Jurkat, Clone E6-1 (cell line): ENCODE results near the gene KIAA0753.
"Not testable (repeated sequence)": the region's sequence is repeated elsewhere in the genome, so short reads cannot be mapped to it uniquely, and the experiment has no call there.

ENCODE experiments used
- DNase-seq: peaks from one replicate; pipeline ENCODE4 v3.0.0-alpha.2; 2011; ENCODE audit warnings: low read depth, low spot score
- H3K4me3 ChIP-seq: 2 replicates; pipeline ENCODE4 v1.5.1; 2011; ENCODE audit warnings: mild to moderate bottlenecking, low read length, control low read depth, moderate library complexity

Gene KIAA0753

GRCh38 chr17:6611231-6611630 is 29.3 kb downstream of the KIAA0753 start:
- no peak for DNase-seq
- no peak overlapping the region for H3K4me3 ChIP-seq

GRCh38 chr17:6610011-6610410 is 30.5 kb downstream of the KIAA0753 start:
- no peak overlapping the region for H3K4me3 ChIP-seq
- no peak for DNase-seq

- DNase-seq, result no peak
Measured at GRCh38 chr17:6608321-6608720, 32.2 kb downstream of the KIAA0753 start.

GRCh38 chr17:6605142-6605541 is 35.4 kb downstream of the KIAA0753 start:
- H3K4me3 ChIP-seq, result no peak overlapping the region
- no peak for DNase-seq

More at GRCh38 chr17:6608321-6608720, 32.2 kb downstream of the KIAA0753 start:
- no peak overlapping the region for H3K4me3 ChIP-seq

- DNase-seq, result no peak
- H3K4me3 ChIP-seq, result no peak overlapping the region
Measured at GRCh38 chr17:6603744-6604325, 36.7 kb downstream of the KIAA0753 start.

GRCh38 chr17:6602141-6602540 is 38.4 kb downstream of the KIAA0753 start:
- no peak overlapping the region for H3K4me3 ChIP-seq
- DNase-seq, result no peak

- no peak overlapping the region for H3K4me3 ChIP-seq
- DNase-seq, result no peak
Measured at GRCh38 chr17:6599364-6599763, 41.1 kb downstream of the KIAA0753 start.

GRCh38 chr17:6597727-6598126 is 42.8 kb downstream of the KIAA0753 start:
- DNase-seq, result no peak
- H3K4me3 ChIP-seq, result no peak overlapping the region

- no peak overlapping the region for H3K4me3 ChIP-seq
- no peak for DNase-seq
Measured at GRCh38 chr17:6596941-6597340, 43.6 kb downstream of the KIAA0753 start.

GRCh38 chr17:6596511-6596910 is 44.0 kb downstream of the KIAA0753 start:
- no peak overlapping the region for H3K4me3 ChIP-seq
- no peak for DNase-seq

- no peak overlapping the region for H3K4me3 ChIP-seq
- no peak for DNase-seq
Measured at GRCh38 chr17:6596081-6596480, 44.4 kb downstream of the KIAA0753 start.

GRCh38 chr17:6593371-6593770 is 47.1 kb downstream of the KIAA0753 start:
- not testable (repeated sequence) for H3K4me3 ChIP-seq, DNase-seq

- peak; percentile 86 for DNase-seq
Measured at GRCh38 chr17:6592173-6592572, 48.3 kb downstream of the KIAA0753 start.

GRCh38 chr17:6591599-6592158 is 48.8 kb downstream of the KIAA0753 start:
- peak; percentile 5 for DNase-seq
- no peak overlapping the region for H3K4me3 ChIP-seq

More at GRCh38 chr17:6592173-6592572, 48.3 kb downstream of the KIAA0753 start:
- peak overlapping the region; percentile 8; the same call in 1 of the 2 replicates for H3K4me3 ChIP-seq

GRCh38 chr17:6589266-6589946 is 51.1 kb downstream of the KIAA0753 start:
- DNase-seq, result no peak
- H3K4me3 ChIP-seq, result no peak overlapping the region

- no peak overlapping the region for H3K4me3 ChIP-seq
- no peak for DNase-seq
Measured at GRCh38 chr17:6588165-6588564, 52.3 kb downstream of the KIAA0753 start.

GRCh38 chr17:6587310-6587709 is 53.2 kb downstream of the KIAA0753 start:
- no peak for DNase-seq
- H3K4me3 ChIP-seq, result no peak overlapping the region

GRCh38 chr17:6583411-6583810 is 57.1 kb downstream of the KIAA0753 start:
- no peak overlapping the region for H3K4me3 ChIP-seq

GRCh38 chr17:6580625-6581024 is 59.9 kb downstream of the KIAA0753 start:
- DNase-seq, result no peak
- no peak overlapping the region for H3K4me3 ChIP-seq

More at GRCh38 chr17:6583411-6583810, 57.1 kb downstream of the KIAA0753 start:
- DNase-seq, result no peak

GRCh38 chr17:6578491-6578890 is 62.0 kb downstream of the KIAA0753 start:
- H3K4me3 ChIP-seq, result no peak overlapping the region

More at GRCh38 chr17:6578491-6578890, 62.0 kb downstream of the KIAA0753 start:
- no peak for DNase-seq
